Keratinocyte (primary cell): ENCODE measurements around the gene LDLR. TPM values are rescaled to one million over a fixed set of nuclear protein-coding genes. Genes with fewer than 3 reads are reported as not detected.
A peak's percentile ranks its signal among the peaks of the same experiment; 100 is the strongest.

Experiments
- DNase-seq: peaks from one replicate; pipeline ENCODE4 v3.0.0-alpha.2; 2011; ENCODE audit warnings: low read depth, missing footprints, low spot score
- FAIRE-seq: peaks from 2 replicates; lab custom pipeline; 2011; peaks lifted over from hg19 to GRCh38; lab: Jason Lieb, UNC
- H2AFZ ChIP-seq: 2 replicates; pipeline ENCODE4 v1.6.0; 2012; ENCODE audit warnings: low read length, control low read depth, inconsistent platforms; ENCODE audit not compliant: control insufficient read depth
- H3K27ac ChIP-seq: 2 replicates; pipeline ENCODE4 v1.5.1; 2011; ENCODE audit warnings: low read length; ENCODE audit not compliant: control insufficient read depth, insufficient read depth
- H3K27me3 ChIP-seq: 3 replicates; pipeline ENCODE4 v1.6.0; 2011; ENCODE audit warnings: low read length; ENCODE audit not compliant: control insufficient read depth, insufficient read depth; ENCODE audit errors: extremely low read depth
- H3K36me3 ChIP-seq, 2 experiments: 2 replicates in 1 of 2; 3 replicates in 1 of 2; pipeline ENCODE4 v1.5.1; 2011; ENCODE audit warnings: low read length in 2 of 2, mild to moderate bottlenecking in 1 of 2; ENCODE audit not compliant: control insufficient read depth in 2 of 2, insufficient read depth in 2 of 2; ENCODE audit errors: extremely low read depth in 1 of 2
- H3K4me1 ChIP-seq: 3 replicates; pipeline ENCODE4 v1.5.1; 2011; ENCODE audit warnings: low read length; ENCODE audit not compliant: control insufficient read depth, insufficient read depth; ENCODE audit errors: extremely low read depth
- H3K4me2 ChIP-seq: 3 replicates; pipeline ENCODE4 v1.6.0; 2011; ENCODE audit warnings: low read depth, low read length; ENCODE audit not compliant: control insufficient read depth, insufficient read depth; ENCODE audit errors: extremely low read depth
- H3K4me3 ChIP-seq, 3 experiments: fragments of 200-600 bp in 1 of 3; sonication (generic) in 1 of 3; 2 replicates in 2 of 3; 3 replicates in 1 of 3; pipeline ENCODE4 v1.5.1; 2011 to 2016; ENCODE audit warnings: low read length in 3 of 3, mild to moderate bottlenecking in 3 of 3, control low read depth in 2 of 3, inconsistent platforms in 1 of 3, low read depth in 1 of 3, mixed read lengths in 1 of 3, mixed run types in 1 of 3, moderate library complexity in 1 of 3; ENCODE audit not compliant: control insufficient read depth in 2 of 3, insufficient read depth in 2 of 3; ENCODE audit errors: extremely low read depth in 1 of 3
- H3K79me2 ChIP-seq: 2 replicates; pipeline ENCODE4 v1.6.0; 2012; ENCODE audit warnings: low read length; ENCODE audit not compliant: control insufficient read depth, insufficient read depth
- H3K9ac ChIP-seq: 3 replicates; pipeline ENCODE4 v1.6.0; 2011; ENCODE audit warnings: low read length; ENCODE audit not compliant: control insufficient read depth, insufficient read depth; ENCODE audit errors: extremely low read depth
- H3K9me1 ChIP-seq: 3 replicates; pipeline ENCODE4 v1.6.0; 2011; ENCODE audit warnings: low read length; ENCODE audit not compliant: control insufficient read depth, insufficient read depth; ENCODE audit errors: extremely low read depth
- H3K9me3 ChIP-seq: 2 replicates; pipeline ENCODE4 v1.5.1; 2012; ENCODE audit warnings: low read depth, low read length; ENCODE audit not compliant: control insufficient read depth
- H4K20me1 ChIP-seq: 3 replicates; pipeline ENCODE4 v1.6.0; 2011; ENCODE audit warnings: low read length; ENCODE audit not compliant: control insufficient read depth, insufficient read depth; ENCODE audit errors: extremely low read depth
- CTCF ChIP-seq, 3 experiments: IDR thresholded peaks in 1 of 3; conservative IDR thresholded peaks in 1 of 3; optimal IDR thresholded peaks in 1 of 3; 2 replicates in 2 of 3; 3 replicates in 1 of 3; pipeline versions ENCODE3 to v1.5.1; 2011; ENCODE audit warnings: low read length in 3 of 3, mild to moderate bottlenecking in 3 of 3, moderate library complexity in 2 of 3, control low read depth in 1 of 3, inconsistent platforms in 1 of 3; ENCODE audit not compliant: insufficient read depth in 2 of 3; ENCODE audit errors: extremely low read depth in 1 of 3
- EZH2 ChIP-seq: IDR thresholded peaks from one replicate; pipeline ENCODE4 v1.6.1; 2012; ENCODE audit warnings: inconsistent platforms, mild to moderate bottlenecking, low read length, moderate library complexity
- dilution Hi-C: fragments of 300-500 bp; cut with MboI; formaldehyde crosslinking; loops from one replicate; pipeline ENCODE4 v1.7.0; 2020; ENCODE audit warnings: low sequenced_read_pairs; ENCODE audit not compliant: extremely low pct_ligation_motif_present
- polyA plus RNA-seq, 5 experiments: library from polyadenylated mRNA; depleted of rRNA in 3 of 5; stranded (reverse) in 3 of 5; stranded (forward) in 1 of 5; unstranded in 1 of 5; fragments of >200 nt; gene quantifications; 1 replicate in 1 of 5; 2 replicates in 3 of 5; 3 replicates in 1 of 5; pipeline versions ENCODE4 v1.2.1 to v1.2.3, GENCODE V29; 2011 to 2012; ENCODE audit warnings: missing spikeins in 2 of 5, low read depth in 1 of 5, low replicate concordance in 1 of 5

Gene LDLR
- polyA plus RNA-seq, 1 donor (not counting 4 experiments of a cell fraction or from before 2014, with no cell fraction given), result 241 TPM

DNA sequence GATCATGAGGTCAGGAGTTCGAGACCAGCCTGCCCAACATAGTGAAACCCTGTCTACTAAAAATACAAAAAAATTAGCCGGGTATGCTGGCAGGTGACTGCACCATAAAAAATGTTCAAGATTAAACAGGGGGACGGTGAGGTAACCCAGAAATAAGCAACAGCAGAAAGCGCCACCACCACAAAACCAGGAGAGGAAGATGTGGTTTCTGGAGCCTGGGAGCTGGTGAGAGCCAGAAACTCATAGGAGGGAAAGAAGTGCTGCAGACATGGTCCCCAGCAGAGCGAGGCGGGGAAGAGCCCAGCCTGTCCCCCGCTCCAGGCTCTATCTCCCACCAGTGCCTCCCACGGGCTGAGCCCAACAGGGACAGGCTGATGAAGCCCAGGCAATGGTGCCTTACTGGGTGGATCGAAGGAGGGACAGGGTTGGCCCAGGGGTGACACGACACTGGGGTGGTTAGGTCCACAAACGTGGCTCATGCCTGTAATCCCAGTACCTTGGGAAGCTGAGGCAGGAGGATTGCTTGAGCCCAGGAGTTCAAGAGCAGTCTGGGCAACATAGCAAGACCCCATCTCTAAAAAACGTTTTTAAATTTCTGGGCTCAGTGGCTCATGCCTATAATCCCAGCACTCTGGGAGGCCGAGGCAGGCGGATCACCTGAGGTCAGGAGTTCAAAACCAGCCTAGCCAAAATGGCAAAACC lies 47.3 kb downstream of the LDLR start:
- no peaks in the 10 kb centered on the region for H3K27me3 ChIP-seq
- DNase-seq (no peak), FAIRE-seq (no peak)
- no peaks in the 10 kb centered on the region for H3K9me3 ChIP-seq
- H3K36me3 ChIP-seq, result peaks cover 8 to 15% of the 10 kb centered on the region in 2 experiments
- H3K4me3 ChIP-seq, result no peak overlapping the region
- H3K79me2 ChIP-seq, result no peaks in the 10 kb centered on the region
- H2AFZ ChIP-seq, result no peak overlapping the region
- dilution Hi-C loops, result no loop called here
- no peak overlapping the region for H3K27ac ChIP-seq
- H3K9me1 ChIP-seq, result no peaks in the 10 kb centered on the region
- peaks cover 21% of the 10 kb centered on the region for H3K4me1 ChIP-seq
- no peak overlapping the region for H3K9ac ChIP-seq
- TF ChIP-seq CTCF (optimal IDR thresholded peaks at IDR 0.05 in 1 of 3, IDR thresholded peaks at IDR 0.05 in 1 of 3, conservative IDR thresholded peaks at IDR 0.05 in 1 of 3; ENCODE audit: extremely low read depth in 1 of 3, insufficient read depth in 2 of 3, low read length in 3 of 3) (no peak), EZH2 (no peak)
- peaks cover 14% of the 10 kb centered on the region for H4K20me1 ChIP-seq
- H3K4me2 ChIP-seq, result no peak overlapping the region

DNA sequence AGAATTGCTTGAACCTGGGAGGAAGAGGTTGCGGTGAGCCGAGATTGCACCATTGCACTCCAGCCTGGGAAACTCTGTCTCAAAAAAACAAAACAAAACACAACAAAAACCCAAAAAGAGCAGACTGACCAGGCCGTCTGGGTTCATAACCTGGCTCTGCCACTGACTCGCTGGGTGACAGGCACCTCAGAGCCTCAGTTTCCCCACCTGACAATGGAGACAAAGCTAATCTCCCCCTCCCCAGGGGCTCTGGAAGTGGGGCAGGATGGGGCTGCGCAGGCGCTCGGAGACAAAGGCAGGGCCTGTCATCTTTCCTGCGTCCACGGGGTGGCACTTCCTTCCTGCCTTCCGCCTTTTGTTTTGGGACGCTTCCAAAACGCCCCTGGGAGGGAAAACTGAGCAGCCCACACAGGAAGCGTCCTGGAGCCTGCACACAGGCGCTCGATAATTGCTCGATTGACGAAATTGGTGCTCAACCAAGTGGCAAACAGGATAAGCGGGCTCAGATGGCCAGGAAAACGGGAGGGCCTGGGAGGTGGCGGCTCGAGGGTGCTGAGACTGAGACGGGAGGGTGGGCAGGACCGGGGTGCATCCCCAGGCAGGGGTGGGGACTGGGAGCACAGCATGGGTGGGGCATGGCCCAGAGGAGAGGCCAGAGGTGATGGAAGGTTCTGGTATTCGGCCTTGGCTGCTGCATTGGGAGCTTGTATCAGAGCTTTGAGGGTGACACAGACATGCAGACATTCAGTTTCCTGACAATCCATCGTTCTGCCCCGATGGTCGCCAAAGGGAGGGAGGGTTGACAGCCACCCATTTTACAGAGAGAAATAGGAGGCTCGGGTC lies 48.5 kb downstream of the LDLR start:
- Histone ChIP-seq H3K36me3 (peaks cover under 1 to 5% of the 10 kb centered on the region in 2 experiments), H3K9ac (peak overlapping the region; percentile 47), H2AFZ (peak overlapping the region; percentile 12), H3K27ac (peak overlapping the region; percentile 47), H3K4me1 (peaks cover 29% of the 10 kb centered on the region), H4K20me1 (peaks cover 4% of the 10 kb centered on the region), H3K27me3 (no peaks in the 10 kb centered on the region), H3K9me1 (no peaks in the 10 kb centered on the region), H3K4me2 (peak overlapping the region; percentile 62), H3K79me2 (no peaks in the 10 kb centered on the region), H3K9me3 (no peaks in the 10 kb centered on the region), H3K4me3 (peak overlapping the region in 1 of 3 experiments; percentile 19)
- FAIRE-seq (peak; percentile 56), DNase-seq (no peak)
- dilution Hi-C loops, result no loop called here
- no peak for TF ChIP-seq EZH2
- TF ChIP-seq CTCF (optimal IDR thresholded peaks at IDR 0.05 in 1 of 3, IDR thresholded peaks at IDR 0.05 in 1 of 3, conservative IDR thresholded peaks at IDR 0.05 in 1 of 3; ENCODE audit: extremely low read depth in 1 of 3, insufficient read depth in 2 of 3, low read length in 3 of 3), result peak; percentile 75 to 84 (median 82)
